A549 (cell line): ENCODE data around the gene DISP3.

Experiments
- MAZ ChIP-seq: fragments of 150-350 bp; IDR thresholded peaks from 2 replicates; pipeline ENCODE4 v1.6.1; 2014; ENCODE audit warnings: antibody characterized with exemption, low read depth, low read length, borderline replicate concordance
- RAD21 ChIP-seq, 2 experiments: fragments of >200 bp in 1 of 2; sonication (Bioruptor Twin) in 1 of 2; formaldehyde crosslinking in 1 of 2; IDR thresholded peaks in 1 of 2; conservative IDR thresholded peaks in 1 of 2; 2 replicates in 1 of 2; 3 replicates in 1 of 2; pipeline ENCODE4 v1.6.1; 2012 to 2018; ENCODE audit warnings: inconsistent platforms in 1 of 2
- RFX5 ChIP-seq: fragments of 450-650 bp; IDR thresholded peaks from 2 replicates; pipeline ENCODE4 v1.7.1; 2014; ENCODE audit warnings: antibody characterized with exemption, mild to moderate bottlenecking, moderate library complexity
- ZC3H11A ChIP-seq: fragments of 450-650 bp; IDR thresholded peaks from 2 replicates; pipeline ENCODE4 v1.6.1; 2014; ENCODE audit warnings: antibody characterized with exemption, mild to moderate bottlenecking
- TF ChIP-seq, protein P1 (sequence below): IDR thresholded peaks from 2 replicates; pipeline ENCODE4 v1.6.1; 2012
- TF ChIP-seq, protein P2 (sequence below): IDR thresholded peaks from 2 replicates; pipeline ENCODE4 v1.6.1; 2012
- TF ChIP-seq, protein P3 (sequence below): fragments of 150-350 bp; IDR thresholded peaks from 2 replicates; pipeline ENCODE4 v1.6.1; 2014; ENCODE audit warnings: low read depth, mild to moderate bottlenecking, low read length
- TF ChIP-seq, protein P4 (sequence below): fragments of >200 bp; sonication (Bioruptor Twin); formaldehyde crosslinking; IDR thresholded peaks from 3 replicates; pipeline ENCODE4 v1.5.1; 2016

GRCh38 chr1:11515368-11516300, 36.7 kb downstream of the DISP3 start:
- TF ChIP-seq, protein P1, sequence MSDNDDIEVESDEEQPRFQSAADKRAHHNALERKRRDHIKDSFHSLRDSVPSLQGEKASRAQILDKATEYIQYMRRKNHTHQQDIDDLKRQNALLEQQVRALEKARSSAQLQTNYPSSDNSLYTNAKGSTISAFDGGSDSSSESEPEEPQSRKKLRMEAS, result no peak
- TF ChIP-seq MAZ, result no peak
- TF ChIP-seq, protein P2, sequence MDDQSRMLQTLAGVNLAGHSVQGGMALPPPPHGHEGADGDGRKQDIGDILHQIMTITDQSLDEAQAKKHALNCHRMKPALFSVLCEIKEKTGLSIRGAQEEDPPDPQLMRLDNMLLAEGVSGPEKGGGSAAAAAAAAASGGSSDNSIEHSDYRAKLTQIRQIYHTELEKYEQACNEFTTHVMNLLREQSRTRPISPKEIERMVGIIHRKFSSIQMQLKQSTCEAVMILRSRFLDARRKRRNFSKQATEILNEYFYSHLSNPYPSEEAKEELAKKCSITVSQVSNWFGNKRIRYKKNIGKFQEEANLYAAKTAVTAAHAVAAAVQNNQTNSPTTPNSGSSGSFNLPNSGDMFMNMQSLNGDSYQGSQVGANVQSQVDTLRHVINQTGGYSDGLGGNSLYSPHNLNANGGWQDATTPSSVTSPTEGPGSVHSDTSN, result no peak
- no peak for TF ChIP-seq RAD21 (conservative IDR thresholded peaks at IDR 0.05 in 1 of 2, IDR thresholded peaks at IDR 0.05 in 1 of 2)
- TF ChIP-seq, protein P3, sequence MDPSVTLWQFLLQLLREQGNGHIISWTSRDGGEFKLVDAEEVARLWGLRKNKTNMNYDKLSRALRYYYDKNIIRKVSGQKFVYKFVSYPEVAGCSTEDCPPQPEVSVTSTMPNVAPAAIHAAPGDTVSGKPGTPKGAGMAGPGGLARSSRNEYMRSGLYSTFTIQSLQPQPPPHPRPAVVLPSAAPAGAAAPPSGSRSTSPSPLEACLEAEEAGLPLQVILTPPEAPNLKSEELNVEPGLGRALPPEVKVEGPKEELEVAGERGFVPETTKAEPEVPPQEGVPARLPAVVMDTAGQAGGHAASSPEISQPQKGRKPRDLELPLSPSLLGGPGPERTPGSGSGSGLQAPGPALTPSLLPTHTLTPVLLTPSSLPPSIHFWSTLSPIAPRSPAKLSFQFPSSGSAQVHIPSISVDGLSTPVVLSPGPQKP, result no peak
- TF ChIP-seq, protein P4, sequence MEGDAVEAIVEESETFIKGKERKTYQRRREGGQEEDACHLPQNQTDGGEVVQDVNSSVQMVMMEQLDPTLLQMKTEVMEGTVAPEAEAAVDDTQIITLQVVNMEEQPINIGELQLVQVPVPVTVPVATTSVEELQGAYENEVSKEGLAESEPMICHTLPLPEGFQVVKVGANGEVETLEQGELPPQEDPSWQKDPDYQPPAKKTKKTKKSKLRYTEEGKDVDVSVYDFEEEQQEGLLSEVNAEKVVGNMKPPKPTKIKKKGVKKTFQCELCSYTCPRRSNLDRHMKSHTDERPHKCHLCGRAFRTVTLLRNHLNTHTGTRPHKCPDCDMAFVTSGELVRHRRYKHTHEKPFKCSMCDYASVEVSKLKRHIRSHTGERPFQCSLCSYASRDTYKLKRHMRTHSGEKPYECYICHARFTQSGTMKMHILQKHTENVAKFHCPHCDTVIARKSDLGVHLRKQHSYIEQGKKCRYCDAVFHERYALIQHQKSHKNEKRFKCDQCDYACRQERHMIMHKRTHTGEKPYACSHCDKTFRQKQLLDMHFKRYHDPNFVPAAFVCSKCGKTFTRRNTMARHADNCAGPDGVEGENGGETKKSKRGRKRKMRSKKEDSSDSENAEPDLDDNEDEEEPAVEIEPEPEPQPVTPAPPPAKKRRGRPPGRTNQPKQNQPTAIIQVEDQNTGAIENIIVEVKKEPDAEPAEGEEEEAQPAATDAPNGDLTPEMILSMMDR, result no peak
- no peak for TF ChIP-seq ZC3H11A
- TF ChIP-seq RFX5, result no peak
